Measurements from ENCODE around the gene SPPL2B. TPM values are rescaled to one million over a fixed set of nuclear protein-coding genes. Genes with fewer than 3 reads are reported as not detected.

SPPL2B gene
- polyA plus RNA-seq, 1 of the 3 experiments (the other 2 are of a cell fraction) = 58.1 TPM

DNA sequence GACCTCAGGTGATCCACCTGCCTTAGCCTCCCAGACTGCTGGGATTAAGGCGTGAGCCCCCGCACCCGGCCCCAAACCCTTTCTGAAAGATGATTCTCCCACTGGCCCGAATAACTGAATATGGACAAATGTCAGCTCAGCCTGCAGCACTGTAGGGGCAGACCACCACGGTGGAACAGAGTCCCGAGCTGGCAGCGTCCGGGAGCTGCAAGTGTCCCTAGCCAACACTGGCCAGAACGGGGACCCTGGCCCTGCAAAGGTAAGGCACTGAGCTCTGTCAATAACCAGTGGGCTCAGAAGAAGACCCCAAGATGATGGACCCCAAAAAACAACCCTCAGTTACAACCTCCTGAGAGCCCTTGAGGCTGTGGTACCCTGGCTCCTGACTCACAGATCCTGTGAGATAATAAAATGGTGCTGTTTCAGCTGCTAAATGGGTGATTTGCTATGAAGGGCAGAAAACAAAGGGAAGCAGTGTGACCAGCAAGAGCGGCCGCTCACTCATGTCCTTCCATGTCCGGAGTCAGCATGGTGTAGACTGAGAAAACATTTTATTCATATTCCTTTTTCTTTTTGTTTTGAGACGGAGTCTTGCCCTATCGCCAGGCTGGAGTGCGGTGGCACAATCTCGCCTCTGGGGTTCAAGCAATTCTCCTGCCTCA is 1.7 kb upstream of the SPPL2B start:
- CTCF ChIA-PET = interaction anchor here (1.1 to 5.2 kb wide), 7 partner anchors 8 to 172 kb away, joined by 3 to 51 read pairs (median 3); no protein-coding TSS in a partner anchor
- DNase-seq = no peak
- peak overlapping the region in 1 of 2 experiments; percentile 76; a peak in 2 of 4 replicates for H3K4me3 ChIP-seq (ENCODE audit: low read depth in 2 of 2, low read length in 1 of 2)

DNA sequence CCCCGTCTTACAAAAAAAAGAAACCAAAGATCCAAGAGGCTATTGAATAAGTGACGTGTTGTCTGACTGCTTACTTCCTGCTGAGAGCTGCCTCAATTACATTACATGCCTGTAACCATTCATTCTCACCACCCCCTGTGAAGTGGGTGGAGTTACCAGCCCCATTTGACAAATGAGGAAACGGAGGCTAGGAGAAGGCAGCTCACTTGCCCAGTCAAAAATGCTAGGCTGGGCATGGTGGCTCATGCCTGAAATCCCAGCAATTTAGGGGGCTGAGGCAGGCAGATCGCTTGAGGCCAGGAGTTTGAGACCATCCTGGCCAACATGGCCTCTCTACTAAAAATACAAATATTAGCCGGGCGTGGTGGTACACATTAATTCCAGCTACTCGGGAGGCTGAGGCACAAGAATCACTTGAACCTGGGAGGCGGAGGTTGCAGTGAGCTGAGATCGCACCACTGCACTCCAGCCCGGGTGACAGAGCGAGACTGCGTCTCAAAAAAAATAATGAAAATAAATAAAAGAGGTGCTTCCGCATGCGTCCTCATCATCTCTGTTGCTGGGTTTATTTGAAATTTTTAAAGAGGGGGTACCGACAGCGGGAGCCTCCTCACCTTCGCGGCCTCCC is 597 bp upstream of the SPPL2B start:
- Histone ChIP-seq H3K27me3 (ENCODE audit: insufficient read depth) (no peaks in the 10 kb centered on the region), H4K20me1 (ENCODE audit: insufficient read depth) (peaks cover 19% of the 10 kb centered on the region; the same call in 1 of the 2 replicates), H3K9ac (peak overlapping the region; percentile 81), H2AFZ (ENCODE audit: low read depth) (peak overlapping the region; percentile 61), H3K9me3 (no peaks in the 10 kb centered on the region), H3K36me3 (replicated peaks in 1 of 2; ENCODE audit: control insufficient read depth in 1 of 2, insufficient read depth in 2 of 2, low read length in 1 of 2) (peaks cover 3 to 14% of the 10 kb centered on the region in 2 experiments), H3K79me2 (ENCODE audit: insufficient read depth) (peaks cover 72% of the 10 kb centered on the region), H3K4me1 (ENCODE audit: control insufficient read depth in 1 of 2, insufficient read depth in 2 of 2, low read depth in 1 of 2, low read length in 1 of 2) (peaks cover 6 to 14% of the 10 kb centered on the region in 2 experiments; a peak in 2 of 4 replicates), H3K4me3 (ENCODE audit: low read depth in 2 of 2, low read length in 1 of 2) (peak overlapping the region; percentile 76 to 91), H3K9me2 (no peaks in the 10 kb centered on the region), H3K27ac (ENCODE audit: low read depth in 2 of 2, low read length in 1 of 2) (peak overlapping the region; percentile 67 to 84), H3K4me2 (peak overlapping the region; percentile 92), H3F3A (replicated peaks; ENCODE audit: insufficient read depth) (no peaks in the 10 kb centered on the region)
- peak; percentile 72 for DNase-seq
- ChIA-PET POLR2A (no interaction called here), CTCF (interaction anchor here (0.9 to 5.2 kb wide), 8 partner anchors 9 to 173 kb away, joined by 3 to 51 read pairs (median 3); no protein-coding TSS in a partner anchor)
- TF ChIP-seq GATA2 (CRISPR knock-in tag; IDR thresholded peaks at IDR 0.05) (no peak), FOSL2 (IDR thresholded peaks at IDR 0.05; ENCODE audit: borderline replicate concordance, low read depth) (no peak), MEF2A (IDR thresholded peaks at IDR 0.05; ENCODE audit: borderline replicate concordance, low read depth) (no peak), MXI1 (IDR thresholded peaks at IDR 0.05; ENCODE audit: low read depth, low read length) (peak; percentile 61), SIN3A (IDR thresholded peaks at IDR 0.05; ENCODE audit: borderline replicate concordance, low read depth, low read length) (0 out of 2 replicates have a peak, but pooled peaks have one; percentile 14), SMC3 (IDR thresholded peaks at IDR 0.05; ENCODE audit: low read depth, low read length) (no peak)
- TF ChIP-seq, protein P1, sequence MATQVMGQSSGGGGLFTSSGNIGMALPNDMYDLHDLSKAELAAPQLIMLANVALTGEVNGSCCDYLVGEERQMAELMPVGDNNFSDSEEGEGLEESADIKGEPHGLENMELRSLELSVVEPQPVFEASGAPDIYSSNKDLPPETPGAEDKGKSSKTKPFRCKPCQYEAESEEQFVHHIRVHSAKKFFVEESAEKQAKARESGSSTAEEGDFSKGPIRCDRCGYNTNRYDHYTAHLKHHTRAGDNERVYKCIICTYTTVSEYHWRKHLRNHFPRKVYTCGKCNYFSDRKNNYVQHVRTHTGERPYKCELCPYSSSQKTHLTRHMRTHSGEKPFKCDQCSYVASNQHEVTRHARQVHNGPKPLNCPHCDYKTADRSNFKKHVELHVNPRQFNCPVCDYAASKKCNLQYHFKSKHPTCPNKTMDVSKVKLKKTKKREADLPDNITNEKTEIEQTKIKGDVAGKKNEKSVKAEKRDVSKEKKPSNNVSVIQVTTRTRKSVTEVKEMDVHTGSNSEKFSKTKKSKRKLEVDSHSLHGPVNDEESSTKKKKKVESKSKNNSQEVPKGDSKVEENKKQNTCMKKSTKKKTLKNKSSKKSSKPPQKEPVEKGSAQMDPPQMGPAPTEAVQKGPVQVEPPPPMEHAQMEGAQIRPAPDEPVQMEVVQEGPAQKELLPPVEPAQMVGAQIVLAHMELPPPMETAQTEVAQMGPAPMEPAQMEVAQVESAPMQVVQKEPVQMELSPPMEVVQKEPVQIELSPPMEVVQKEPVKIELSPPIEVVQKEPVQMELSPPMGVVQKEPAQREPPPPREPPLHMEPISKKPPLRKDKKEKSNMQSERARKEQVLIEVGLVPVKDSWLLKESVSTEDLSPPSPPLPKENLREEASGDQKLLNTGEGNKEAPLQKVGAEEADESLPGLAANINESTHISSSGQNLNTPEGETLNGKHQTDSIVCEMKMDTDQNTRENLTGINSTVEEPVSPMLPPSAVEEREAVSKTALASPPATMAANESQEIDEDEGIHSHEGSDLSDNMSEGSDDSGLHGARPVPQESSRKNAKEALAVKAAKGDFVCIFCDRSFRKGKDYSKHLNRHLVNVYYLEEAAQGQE (IDR thresholded peaks at IDR 0.05; ENCODE audit: low read depth, low read length) = no peak
- TF ChIP-seq, protein P2, sequence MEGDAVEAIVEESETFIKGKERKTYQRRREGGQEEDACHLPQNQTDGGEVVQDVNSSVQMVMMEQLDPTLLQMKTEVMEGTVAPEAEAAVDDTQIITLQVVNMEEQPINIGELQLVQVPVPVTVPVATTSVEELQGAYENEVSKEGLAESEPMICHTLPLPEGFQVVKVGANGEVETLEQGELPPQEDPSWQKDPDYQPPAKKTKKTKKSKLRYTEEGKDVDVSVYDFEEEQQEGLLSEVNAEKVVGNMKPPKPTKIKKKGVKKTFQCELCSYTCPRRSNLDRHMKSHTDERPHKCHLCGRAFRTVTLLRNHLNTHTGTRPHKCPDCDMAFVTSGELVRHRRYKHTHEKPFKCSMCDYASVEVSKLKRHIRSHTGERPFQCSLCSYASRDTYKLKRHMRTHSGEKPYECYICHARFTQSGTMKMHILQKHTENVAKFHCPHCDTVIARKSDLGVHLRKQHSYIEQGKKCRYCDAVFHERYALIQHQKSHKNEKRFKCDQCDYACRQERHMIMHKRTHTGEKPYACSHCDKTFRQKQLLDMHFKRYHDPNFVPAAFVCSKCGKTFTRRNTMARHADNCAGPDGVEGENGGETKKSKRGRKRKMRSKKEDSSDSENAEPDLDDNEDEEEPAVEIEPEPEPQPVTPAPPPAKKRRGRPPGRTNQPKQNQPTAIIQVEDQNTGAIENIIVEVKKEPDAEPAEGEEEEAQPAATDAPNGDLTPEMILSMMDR (IDR thresholded peaks at IDR 0.05) = no peak
- 2% methylated on average over 17 of the region's 18 CpGs for WGBS (ENCODE audit: low lambda C conversion rate)

More for the DNA sequence above, 1.7 kb upstream of the SPPL2B start:
- Histone ChIP-seq H3K79me2 (ENCODE audit: insufficient read depth) (peaks cover 64% of the 10 kb centered on the region), H3F3A (replicated peaks; ENCODE audit: insufficient read depth) (no peaks in the 10 kb centered on the region), H3K4me2 (peak overlapping the region; percentile 92), H4K20me1 (ENCODE audit: insufficient read depth) (0 out of 2 replicates have a peak, but pooled peaks cover 10% of the 10 kb centered on the region), H3K4me1 (ENCODE audit: control insufficient read depth in 1 of 2, insufficient read depth in 2 of 2, low read depth in 1 of 2, low read length in 1 of 2) (peaks cover 6 to 12% of the 10 kb centered on the region in 2 experiments; a peak in 2 of 4 replicates), H2AFZ (ENCODE audit: low read depth) (no peak overlapping the region), H3K9me3 (no peaks in the 10 kb centered on the region), H3K9ac (peak overlapping the region; percentile 81; the same call in 1 of the 2 replicates), H3K27me3 (ENCODE audit: insufficient read depth) (no peaks in the 10 kb centered on the region), H3K9me2 (no peaks in the 10 kb centered on the region), H3K27ac (ENCODE audit: low read depth in 2 of 2, low read length in 1 of 2) (peak overlapping the region in 1 of 2 experiments; percentile 67; a peak in 1 of 4 replicates), H3K36me3 (replicated peaks in 1 of 2; ENCODE audit: control insufficient read depth in 1 of 2, insufficient read depth in 2 of 2, low read length in 1 of 2) (peaks cover 3 to 16% of the 10 kb centered on the region in 2 experiments)
- TF ChIP-seq POLR2AphosphoS5 (IDR thresholded peaks at IDR 0.05; ENCODE audit: low read depth, low read length) (no peak), SIN3A (IDR thresholded peaks at IDR 0.05; ENCODE audit: borderline replicate concordance, low read depth, low read length) (no peak), RAD21 (IDR thresholded peaks at IDR 0.05; ENCODE audit: low read length) (no peak), CHD2 (IDR thresholded peaks at IDR 0.05; ENCODE audit: low read length, partially characterized antibody) (no peak), TAF1 (IDR thresholded peaks at IDR 0.05; ENCODE audit: borderline replicate concordance, low read depth, low read length) (no peak)
- WGBS (ENCODE audit: low lambda C conversion rate) = 92% methylated on average over 12 of the region's 16 CpGs
- POLR2A ChIA-PET = interaction anchor here (0.6 kb wide), 1 partner anchor 738 kb away, joined by 4 read pairs; no protein-coding TSS in a partner anchor
